Prostate gland (tissue), 2 donors: ENCODE results near the gene ST6GAL1.

Source experiments
- CTCF ChIP-seq, 4 experiments: fragments of 200-600 bp in 2 of 4; fragments of 450-650 bp in 2 of 4; sonication (generic) in 2 of 4; IDR thresholded peaks; 1 replicate in 3 of 4; 2 replicates in 1 of 4; pipeline ENCODE4 v1.5.1; 2016 to 2019; ENCODE audit warnings: antibody characterized with exemption in 4 of 4, mild to moderate bottlenecking in 2 of 4, moderate library complexity in 2 of 4
- POLR2A ChIP-seq: fragments of 450-650 bp; IDR thresholded peaks from one replicate; pipeline ENCODE4 v1.6.1; 2016; ENCODE audit warnings: antibody characterized with exemption, mild to moderate bottlenecking

- no peak for TF ChIP-seq POLR2A
- no peak for TF ChIP-seq CTCF (IDR thresholded peaks at IDR 0.05)
Observed at GRCh38 chr3:186932281-186933181, 2.2 kb downstream of the ST6GAL1 start.
